GM13976 (cell line): ENCODE measurements around the gene SCRN3.
"Not testable (repeated sequence)": the region's sequence is repeated elsewhere in the genome, so short reads cannot be mapped to it uniquely, and the experiment has no call there.

ENCODE experiments used
- DNase-seq: peaks from one replicate; pipeline ENCODE4 v3.0.0; 2012; ENCODE audit warnings: low spot score
- in situ Hi-C: fragments of 300-500 bp; cut with MboI; formaldehyde crosslinking; loops from one replicate; pipeline ENCODE4 v1.12.0; 2022; ENCODE audit warnings: low sequenced_read_pairs, mixed read lengths, inconsistent platforms; ENCODE audit not compliant: unreplicated experiment
- TF ChIP-seq, protein P1 (sequence below): IDR thresholded peaks from 2 replicates; pipeline ENCODE4 v1.5.1; 2012; ENCODE audit warnings: borderline replicate concordance, mild to moderate bottlenecking; ENCODE audit not compliant: insufficient read depth; ENCODE audit errors: extremely low read depth, missing control alignments, control extremely low read depth

Gene SCRN3, protein sequence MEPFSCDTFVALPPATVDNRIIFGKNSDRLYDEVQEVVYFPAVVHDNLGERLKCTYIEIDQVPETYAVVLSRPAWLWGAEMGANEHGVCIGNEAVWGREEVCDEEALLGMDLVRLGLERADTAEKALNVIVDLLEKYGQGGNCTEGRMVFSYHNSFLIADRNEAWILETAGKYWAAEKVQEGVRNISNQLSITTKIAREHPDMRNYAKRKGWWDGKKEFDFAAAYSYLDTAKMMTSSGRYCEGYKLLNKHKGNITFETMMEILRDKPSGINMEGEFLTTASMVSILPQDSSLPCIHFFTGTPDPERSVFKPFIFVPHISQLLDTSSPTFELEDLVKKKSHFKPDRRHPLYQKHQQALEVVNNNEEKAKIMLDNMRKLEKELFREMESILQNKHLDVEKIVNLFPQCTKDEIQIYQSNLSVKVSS

DNA sequence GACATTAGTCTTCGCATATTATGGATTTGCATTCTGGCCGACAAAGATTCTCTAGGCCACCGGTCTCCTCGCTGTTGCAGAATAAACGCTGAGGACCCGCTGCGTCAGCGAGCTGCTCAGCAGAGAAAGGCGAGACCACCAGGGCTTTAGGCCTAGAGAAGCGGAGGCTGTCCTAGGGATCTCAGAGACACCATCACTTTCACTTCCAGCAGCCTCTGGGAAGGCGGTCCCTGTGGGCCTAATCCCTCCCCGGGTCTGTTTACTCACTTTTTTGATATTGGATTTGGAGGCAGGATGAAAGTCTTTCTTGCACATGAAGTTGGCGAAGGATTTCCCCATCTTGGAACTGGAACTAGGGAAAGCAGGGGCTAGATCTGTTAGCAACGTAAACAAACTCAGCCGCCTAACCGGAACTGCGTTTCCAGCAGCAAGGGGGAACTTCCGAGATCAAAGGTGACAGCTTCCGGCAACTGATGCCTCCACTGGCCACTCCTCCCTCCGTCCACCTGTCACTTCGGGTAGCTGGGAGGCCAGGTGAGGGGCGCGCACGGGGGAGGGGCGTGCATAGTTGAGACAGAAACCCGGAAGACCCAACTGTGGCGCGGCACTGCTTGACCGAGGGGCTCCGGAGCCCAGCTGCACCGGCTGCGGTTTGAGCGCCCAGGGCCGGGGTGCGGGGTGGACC is at the start of gene SCRN3:
SCRN3 (plus strand) TSS at position 447 of the 685 bp plus-strand sequence. CDS start 2,554 bp downstream, outside the sequence.
- in situ Hi-C loops = no loop called here
- DNase-seq = peak; percentile 92
- TF ChIP-seq, protein P1, sequence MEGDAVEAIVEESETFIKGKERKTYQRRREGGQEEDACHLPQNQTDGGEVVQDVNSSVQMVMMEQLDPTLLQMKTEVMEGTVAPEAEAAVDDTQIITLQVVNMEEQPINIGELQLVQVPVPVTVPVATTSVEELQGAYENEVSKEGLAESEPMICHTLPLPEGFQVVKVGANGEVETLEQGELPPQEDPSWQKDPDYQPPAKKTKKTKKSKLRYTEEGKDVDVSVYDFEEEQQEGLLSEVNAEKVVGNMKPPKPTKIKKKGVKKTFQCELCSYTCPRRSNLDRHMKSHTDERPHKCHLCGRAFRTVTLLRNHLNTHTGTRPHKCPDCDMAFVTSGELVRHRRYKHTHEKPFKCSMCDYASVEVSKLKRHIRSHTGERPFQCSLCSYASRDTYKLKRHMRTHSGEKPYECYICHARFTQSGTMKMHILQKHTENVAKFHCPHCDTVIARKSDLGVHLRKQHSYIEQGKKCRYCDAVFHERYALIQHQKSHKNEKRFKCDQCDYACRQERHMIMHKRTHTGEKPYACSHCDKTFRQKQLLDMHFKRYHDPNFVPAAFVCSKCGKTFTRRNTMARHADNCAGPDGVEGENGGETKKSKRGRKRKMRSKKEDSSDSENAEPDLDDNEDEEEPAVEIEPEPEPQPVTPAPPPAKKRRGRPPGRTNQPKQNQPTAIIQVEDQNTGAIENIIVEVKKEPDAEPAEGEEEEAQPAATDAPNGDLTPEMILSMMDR = no peak

GRCh38 chr2:174350018-174350417 is 45.5 kb upstream of the SCRN3 start:
- in situ Hi-C loops = no loop called here
- DNase-seq = no peak
- TF ChIP-seq, protein P1 = no peak

DNA sequence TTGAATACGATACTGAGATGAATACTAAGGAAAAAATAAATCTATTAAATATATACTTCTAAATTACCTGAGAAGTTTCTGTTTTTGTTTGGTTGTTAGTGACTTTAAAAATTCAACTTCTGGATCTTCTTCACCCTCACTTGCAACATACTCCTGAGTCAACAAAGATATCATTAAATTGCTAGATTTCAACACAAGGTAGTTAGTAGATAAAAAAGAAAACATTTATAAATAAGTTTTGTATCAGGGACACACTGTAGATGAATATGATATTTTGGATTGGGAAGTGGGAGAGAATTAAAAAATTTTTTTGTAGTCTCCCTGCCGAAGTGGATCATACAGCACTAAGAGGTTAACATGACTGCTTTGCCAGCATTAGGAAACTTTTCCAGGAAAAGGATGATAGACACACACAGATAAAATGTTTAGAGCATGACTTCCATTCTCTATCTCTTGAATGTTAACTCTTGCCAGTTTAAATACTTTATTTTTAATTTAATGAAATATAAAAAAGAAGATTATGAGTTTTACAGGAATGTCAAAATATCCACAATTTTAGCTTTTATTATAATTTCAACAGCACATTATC is 44.8 kb upstream of the SCRN3 start:
- in situ Hi-C loops = no loop called here
- DNase-seq = no peak
- TF ChIP-seq, protein P1 = no peak

DNA sequence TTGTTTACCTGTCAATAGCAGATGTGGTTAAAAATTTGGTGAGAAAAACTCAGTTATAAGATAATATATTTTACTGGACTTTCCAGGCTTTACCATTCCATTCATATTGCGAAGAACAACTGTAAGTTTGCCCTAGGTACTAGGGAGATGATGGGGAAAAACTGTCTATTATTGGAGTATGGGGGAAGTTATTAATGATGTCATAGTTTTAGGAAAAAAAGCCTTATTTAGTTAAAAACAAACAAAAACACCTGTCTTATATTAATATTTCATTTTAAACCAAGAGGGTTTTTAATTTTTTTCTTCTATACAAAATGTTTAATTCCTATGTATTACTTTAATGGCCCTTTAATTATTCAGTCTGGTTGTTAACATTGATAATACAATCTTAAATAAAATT is 42.5 kb upstream of the SCRN3 start:
- TF ChIP-seq, protein P1 = no peak
- no peak for DNase-seq
- in situ Hi-C loops = no loop called here

DNA sequence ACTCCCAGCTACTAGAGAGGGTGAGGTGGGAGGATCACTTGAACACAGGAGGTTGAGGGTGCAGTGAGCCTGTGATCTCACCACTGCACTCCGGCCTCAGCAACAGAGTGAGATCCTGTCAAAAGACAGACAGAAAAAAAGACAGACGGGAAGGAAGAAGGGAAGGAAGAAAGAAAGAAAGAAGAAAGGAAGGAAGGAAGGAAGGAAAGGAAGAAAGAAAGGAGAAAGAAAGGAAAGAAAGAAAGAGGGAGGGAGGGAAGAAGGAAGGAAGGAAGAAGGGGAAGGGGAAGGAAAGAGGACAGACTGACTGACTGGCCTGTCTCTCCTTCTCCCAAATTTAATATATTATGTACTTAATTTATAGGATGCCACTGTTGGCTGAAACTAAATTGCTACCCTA is 39.2 kb upstream of the SCRN3 start:
- no peak for DNase-seq
- in situ Hi-C loops = no loop called here
- TF ChIP-seq, protein P1 = no peak

GRCh38 chr2:174359663-174360062 is 35.9 kb upstream of the SCRN3 start:
- in situ Hi-C loops, DNase-seq: not testable (repeated sequence)

- TF ChIP-seq, protein P1 = no peak
- DNase-seq = no peak
- in situ Hi-C loops = no loop called here
Observed at GRCh38 chr2:174362949-174363348, 32.6 kb upstream of the SCRN3 start.

DNA sequence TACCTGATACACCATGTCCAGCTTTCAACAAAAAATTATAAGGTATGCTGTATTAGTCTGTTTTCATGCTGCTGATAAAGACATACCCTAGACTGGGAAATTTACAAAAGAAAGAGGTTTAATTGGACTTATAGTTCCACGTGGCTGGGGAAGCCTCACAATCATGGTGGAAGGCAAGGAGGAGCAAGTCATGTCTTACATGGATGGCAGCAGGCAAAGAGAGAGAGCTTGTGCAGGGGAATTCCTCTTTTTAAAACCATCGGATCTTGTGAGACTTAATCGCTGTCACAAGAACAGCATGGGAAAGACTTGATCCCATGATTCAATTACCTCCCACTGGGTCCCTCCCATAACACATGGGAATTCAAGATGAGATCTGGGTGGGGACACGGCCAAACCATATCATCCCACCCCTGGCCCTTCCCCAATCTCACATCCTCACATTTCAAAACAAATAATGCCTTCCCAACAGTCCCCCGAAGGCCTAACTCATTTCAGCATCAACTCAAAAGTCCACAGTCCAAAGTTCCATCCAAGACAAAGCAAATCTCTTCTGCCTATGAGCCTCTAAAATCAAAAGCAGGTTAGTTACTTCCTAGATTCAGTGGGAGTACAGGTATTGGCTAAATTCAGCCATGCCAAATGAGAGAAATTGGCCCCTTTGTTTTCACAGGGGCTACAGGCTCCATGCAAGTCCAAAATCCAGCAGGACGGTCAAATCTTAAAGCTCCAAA is 31.9 kb upstream of the SCRN3 start:
- DNase-seq, in situ Hi-C loops: not testable (repeated sequence)
